ENCODE results near the gene CCDC92B.
"Not testable (repeated sequence)": the region's sequence is repeated elsewhere in the genome, so short reads cannot be mapped to it uniquely, and the experiment has no call there.

CCDC92B gene

DNA sequence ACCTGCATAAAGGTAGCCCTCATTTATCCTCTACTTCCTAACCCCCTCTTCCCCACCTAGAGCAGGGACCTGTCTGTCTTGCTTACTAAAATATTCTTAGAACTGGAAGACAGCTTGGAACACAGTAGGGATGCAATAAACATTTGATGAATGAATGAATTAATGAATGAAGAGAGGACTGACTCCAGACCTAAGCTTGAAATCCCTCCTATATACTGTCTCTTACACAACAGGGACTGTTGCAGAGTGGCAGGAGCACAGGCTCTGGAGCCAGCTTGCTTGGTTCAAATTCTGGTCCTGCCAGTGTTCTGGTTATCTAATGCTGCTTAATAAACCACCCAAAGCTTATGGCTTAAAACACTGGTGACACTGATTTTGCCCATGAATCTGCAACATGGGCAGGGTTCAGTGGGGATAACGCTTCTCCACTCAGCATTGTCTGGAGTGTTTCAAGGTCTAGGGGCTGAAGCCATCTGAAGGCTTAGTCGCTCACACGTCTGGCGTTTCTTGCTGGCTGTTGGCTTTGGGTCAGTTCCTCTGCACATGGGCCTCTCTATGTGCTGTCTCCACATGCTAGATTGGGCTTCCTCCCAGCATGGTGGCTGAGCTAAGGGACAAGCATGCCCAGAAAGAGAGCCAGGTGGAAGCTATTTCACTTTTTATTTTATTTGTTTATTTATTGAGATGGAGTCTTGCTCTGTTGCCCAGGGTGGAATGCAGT lies 34.0 kb upstream of the CCDC92B start:
- TF ChIP-seq, protein P1, sequence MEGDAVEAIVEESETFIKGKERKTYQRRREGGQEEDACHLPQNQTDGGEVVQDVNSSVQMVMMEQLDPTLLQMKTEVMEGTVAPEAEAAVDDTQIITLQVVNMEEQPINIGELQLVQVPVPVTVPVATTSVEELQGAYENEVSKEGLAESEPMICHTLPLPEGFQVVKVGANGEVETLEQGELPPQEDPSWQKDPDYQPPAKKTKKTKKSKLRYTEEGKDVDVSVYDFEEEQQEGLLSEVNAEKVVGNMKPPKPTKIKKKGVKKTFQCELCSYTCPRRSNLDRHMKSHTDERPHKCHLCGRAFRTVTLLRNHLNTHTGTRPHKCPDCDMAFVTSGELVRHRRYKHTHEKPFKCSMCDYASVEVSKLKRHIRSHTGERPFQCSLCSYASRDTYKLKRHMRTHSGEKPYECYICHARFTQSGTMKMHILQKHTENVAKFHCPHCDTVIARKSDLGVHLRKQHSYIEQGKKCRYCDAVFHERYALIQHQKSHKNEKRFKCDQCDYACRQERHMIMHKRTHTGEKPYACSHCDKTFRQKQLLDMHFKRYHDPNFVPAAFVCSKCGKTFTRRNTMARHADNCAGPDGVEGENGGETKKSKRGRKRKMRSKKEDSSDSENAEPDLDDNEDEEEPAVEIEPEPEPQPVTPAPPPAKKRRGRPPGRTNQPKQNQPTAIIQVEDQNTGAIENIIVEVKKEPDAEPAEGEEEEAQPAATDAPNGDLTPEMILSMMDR (conservative IDR thresholded peaks at IDR 0.05; ENCODE audit: low read depth, low read length), result no peak
- no peak overlapping the region for H3K4me3 ChIP-seq (ENCODE audit: low read length)
- DNase-seq (ENCODE audit: low read depth), result no peak

DNA sequence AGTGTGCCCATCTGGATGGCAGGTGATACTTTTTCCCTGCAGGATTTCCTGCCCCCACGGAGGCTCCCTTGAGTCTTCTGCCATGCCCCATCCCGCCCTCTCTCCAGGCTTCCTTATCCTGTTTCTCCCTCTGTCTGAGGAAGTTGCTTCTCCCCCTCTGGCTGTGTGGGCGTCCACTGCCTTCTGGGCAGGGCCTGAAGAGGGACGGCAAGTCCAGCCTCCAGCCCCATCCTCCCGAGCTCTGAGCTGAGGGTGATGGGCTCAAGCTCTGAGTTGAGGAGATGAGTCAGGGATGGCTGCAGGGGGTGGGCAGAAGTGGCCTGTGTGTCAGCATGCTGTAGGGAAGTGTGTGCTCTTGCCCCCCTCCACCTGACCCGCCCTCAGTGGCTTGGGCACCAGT lies 32.6 kb upstream of the CCDC92B start:
- DNase-seq (ENCODE audit: low read depth), result no peak

DNA sequence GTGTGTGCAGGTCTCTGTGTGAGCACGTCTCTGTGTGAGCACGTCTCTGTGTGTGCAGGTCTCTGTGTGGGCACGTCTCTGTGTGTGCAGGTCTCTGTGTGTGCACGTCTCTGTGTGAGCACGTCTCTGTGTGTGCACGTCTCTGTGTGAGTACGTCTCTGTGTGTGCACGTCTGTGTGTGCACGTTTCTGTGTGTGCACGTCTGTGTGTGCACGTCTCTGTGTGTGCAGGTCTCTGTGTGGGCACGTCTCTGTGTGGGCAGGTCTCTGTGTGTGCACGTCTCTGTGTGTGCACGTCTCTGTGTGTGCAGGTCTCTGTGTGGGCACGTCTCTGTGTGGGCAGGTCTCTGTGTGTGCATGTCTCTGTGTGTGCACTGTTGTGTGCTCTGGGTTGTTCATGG lies 32.1 kb upstream of the CCDC92B start:
- DNase-seq (ENCODE audit: low read depth); H3K4me3 ChIP-seq (ENCODE audit: low read length): not testable (repeated sequence)

More for the DNA sequence above, 32.6 kb upstream of the CCDC92B start:
- no peak overlapping the region for H3K4me3 ChIP-seq (ENCODE audit: low read length)
- TF ChIP-seq, protein P1 (conservative IDR thresholded peaks at IDR 0.05; ENCODE audit: low read depth, low read length), result no peak

DNA sequence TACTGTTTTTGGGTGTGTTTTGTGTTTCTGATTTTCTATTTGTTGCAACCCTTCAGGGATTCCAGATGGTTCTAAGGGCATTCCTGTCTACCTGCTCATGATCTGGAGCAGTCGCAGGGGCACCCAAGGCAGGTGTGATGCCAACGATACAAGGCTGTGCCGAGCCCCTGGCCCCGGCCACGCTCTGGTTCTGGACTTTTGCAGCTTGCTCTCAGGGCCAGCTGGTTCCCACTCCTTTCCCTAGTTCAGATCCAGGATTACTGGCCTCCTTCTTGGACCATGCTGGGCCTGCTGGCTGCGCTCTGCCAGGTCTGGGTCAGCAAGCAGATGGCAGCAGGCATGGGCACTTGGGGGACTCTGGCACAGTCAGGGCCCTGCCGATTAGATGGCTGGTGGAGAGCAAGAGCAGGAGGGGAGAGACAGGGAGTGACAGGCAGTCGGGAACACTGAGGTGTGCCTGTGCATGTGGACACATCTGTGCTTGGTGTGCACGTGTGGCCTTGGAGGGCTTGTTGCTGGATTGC lies 31.5 kb upstream of the CCDC92B start:
- no peak overlapping the region for H3K4me3 ChIP-seq (ENCODE audit: low read length)
- no peak for DNase-seq (ENCODE audit: low read depth)
- TF ChIP-seq, protein P1 (conservative IDR thresholded peaks at IDR 0.05; ENCODE audit: low read depth, low read length), result no peak

DNA sequence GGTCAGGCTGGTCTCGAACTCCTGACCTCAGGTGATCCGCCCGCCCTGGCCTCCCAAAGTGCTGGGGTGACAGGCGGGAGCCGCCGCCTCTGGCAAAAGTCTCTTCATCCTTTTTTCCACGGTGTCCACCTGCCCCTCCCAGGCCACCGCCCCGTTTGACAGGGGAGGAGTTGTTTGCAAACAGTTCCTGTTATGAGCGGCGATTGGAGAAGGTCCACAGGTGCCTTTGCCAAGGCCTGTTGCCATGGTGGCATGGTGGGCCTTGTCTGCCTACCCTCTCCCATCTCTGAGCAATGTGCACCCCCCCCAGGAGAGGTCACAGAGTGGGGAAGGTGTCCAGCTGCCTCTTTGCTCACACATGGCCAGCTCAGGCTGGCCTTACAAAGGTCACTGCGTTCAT lies 30.8 kb upstream of the CCDC92B start:
- no peak overlapping the region for H3K4me3 ChIP-seq (ENCODE audit: low read length)
- TF ChIP-seq, protein P1 (conservative IDR thresholded peaks at IDR 0.05; ENCODE audit: low read depth, low read length), result no peak
- no peak for DNase-seq (ENCODE audit: low read depth)

DNA sequence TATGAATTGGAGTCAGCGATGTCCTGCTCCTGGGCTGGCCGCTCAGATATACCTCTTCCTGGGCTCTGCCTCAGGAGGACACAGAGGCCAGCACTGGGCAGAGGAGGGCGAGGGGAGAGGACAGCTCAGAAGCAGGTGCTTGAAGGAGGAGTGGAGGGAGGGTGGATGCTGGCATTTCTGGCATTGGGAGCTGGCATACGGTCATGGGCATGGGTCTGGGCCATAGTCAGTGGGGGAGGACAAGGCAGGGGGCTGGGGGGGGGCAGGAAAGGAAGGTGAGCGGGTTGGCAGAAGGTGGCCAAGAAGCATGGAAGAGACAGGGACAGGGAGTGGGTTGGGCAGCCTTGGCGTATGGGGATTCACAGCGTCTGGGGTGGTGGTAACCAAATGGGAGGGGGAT lies 30.1 kb upstream of the CCDC92B start:
- no peak overlapping the region for H3K4me3 ChIP-seq (ENCODE audit: low read length)
- TF ChIP-seq, protein P1 (conservative IDR thresholded peaks at IDR 0.05; ENCODE audit: low read depth, low read length), result no peak
- no peak for DNase-seq (ENCODE audit: low read depth)

DNA sequence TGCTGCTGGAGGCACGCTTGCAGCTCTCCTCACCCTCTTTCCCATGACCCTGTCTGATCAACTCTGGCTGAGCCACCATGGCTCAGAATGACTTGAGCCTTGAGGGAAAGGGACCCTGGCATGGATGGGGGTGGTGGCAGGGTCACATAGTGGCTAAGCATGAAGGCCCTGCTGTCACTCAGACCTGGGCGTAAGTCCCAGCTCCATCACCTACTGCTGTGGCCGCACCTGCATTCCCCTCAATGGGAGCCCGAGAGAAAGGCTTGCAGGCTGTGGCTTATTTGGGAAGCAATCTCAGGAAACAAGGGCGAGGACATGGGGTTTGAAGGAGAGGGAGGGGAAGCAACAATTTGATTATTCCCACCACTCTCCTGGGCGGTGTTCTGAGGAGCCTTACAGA lies 29.0 kb upstream of the CCDC92B start:
- DNase-seq (ENCODE audit: low read depth), result no peak
- TF ChIP-seq, protein P1 (conservative IDR thresholded peaks at IDR 0.05; ENCODE audit: low read depth, low read length), result no peak
- no peak overlapping the region for H3K4me3 ChIP-seq (ENCODE audit: low read length)

All from retinal pigment epithelial cell (primary cell).